Muscle of back (tissue), 10 donors: ENCODE data around the gene CDC42EP5. TPM values are rescaled to one million over a fixed set of nuclear protein-coding genes. Genes with fewer than 3 reads are reported as not detected.

ENCODE experiments used
- polyA plus RNA-seq, 10 donors: library from polyadenylated mRNA; unstranded; fragments of 120-200 nt; gene quantifications; one replicate each; pipeline ENCODE4 v1.2.1, GENCODE V29; 2013; ENCODE audit not compliant: insufficient read length in 10 of 10

CDC42EP5 gene
- polyA plus RNA-seq, 10 donors: 17.7 to 74.8 (median 29.7) TPM

Other genes with a start within 250 kb of the CDC42EP5 start
- gene LILRA6, start 230.5 kb downstream of the CDC42EP5 start, polyA plus RNA-seq: 1 to 10 TPM; 1.1 to 2.6 (median 1.5) TPM
- 10 to 100 TPM in 1 of 10 donors, 1 to 10 TPM in 9; 6.8 to 11.2 (median 8.9) TPM for gene LILRB5, start 216.0 kb downstream of the CDC42EP5 start, polyA plus RNA-seq
- 1 to 10 TPM; 1.2 to 2.3 (median 1.7) TPM for gene LILRB2, start 192.2 kb downstream of the CDC42EP5 start, polyA plus RNA-seq
- 1 to 10 TPM in 1 of 10 donors, under 1 TPM in 9; 0.37 to 1.1 (median 0.54) TPM for gene LILRA5, start 160.1 kb downstream of the CDC42EP5 start, polyA plus RNA-seq
- gene LILRA4, start 134.1 kb downstream of the CDC42EP5 start, polyA plus RNA-seq: under 1 TPM in 2 of 10 donors, not detected in 8; 0.17 to 0.20 TPM
- 10 to 100 TPM in 1 of 10 donors, 1 to 10 TPM in 9; 5.6 to 11.0 (median 7.4) TPM for gene LAIR1, start 108.4 kb downstream of the CDC42EP5 start, polyA plus RNA-seq
- gene TTYH1, start 57.8 kb downstream of the CDC42EP5 start, polyA plus RNA-seq: 1 to 10 TPM; 2.6 to 6.1 (median 3.9) TPM
- 100 to 1,000 TPM in 3 of 10 donors, 10 to 100 TPM in 7; 51.0 to 156 (median 85.9) TPM for gene LENG8, start 24.1 kb downstream of the CDC42EP5 start, polyA plus RNA-seq
- 1 to 10 TPM in 8 of 10 donors, under 1 TPM in 2; 0.94 to 2.6 (median 1.6) TPM for gene LENG9, start 9.5 kb downstream of the CDC42EP5 start, polyA plus RNA-seq
- gene LAIR2, start 29.5 kb upstream of the CDC42EP5 start, polyA plus RNA-seq: 1 to 10 TPM in 1 of 10 donors, under 1 TPM in 2, not detected in 7; 0.64 to 2.6 (median 0.68) TPM
- 1 to 10 TPM in 3 of 10 donors, under 1 TPM in 7; 0.34 to 1.6 (median 0.91) TPM for gene LILRA2, start 100.5 kb upstream of the CDC42EP5 start, polyA plus RNA-seq
- gene LILRA1, start 120.3 kb upstream of the CDC42EP5 start, polyA plus RNA-seq: under 1 TPM; 0.29 to 0.95 (median 0.41) TPM
- 1 to 10 TPM in 9 of 10 donors, under 1 TPM in 1; 0.83 to 2.4 (median 1.4) TPM for gene LILRB1, start 157.2 kb upstream of the CDC42EP5 start, polyA plus RNA-seq
- 1 to 10 TPM in 9 of 10 donors, under 1 TPM in 1; 0.72 to 2.0 (median 1.2) TPM for gene LILRB4, start 189.7 kb upstream of the CDC42EP5 start, polyA plus RNA-seq